Colonic mucosa (tissue), 4 donors: Measurements from ENCODE around the gene ZNF57. TPM values are rescaled to one million over a fixed set of nuclear protein-coding genes. Genes with fewer than 3 reads are reported as not detected.
A peak's percentile ranks its signal among the peaks of the same experiment; 100 is the strongest.

Experiments
- DNase-seq: peaks from one replicate; pipeline ENCODE4 v3.0.0-alpha.2; 2020
- H3K27ac ChIP-seq: fragments of 200-600 bp; one replicate; pipeline ENCODE4 v1.8.0; 2021
- H3K27me3 ChIP-seq: fragments of 200-600 bp; one replicate; pipeline ENCODE4 v1.8.0; 2021
- H3K36me3 ChIP-seq: fragments of 200-600 bp; one replicate; pipeline ENCODE4 v1.8.0; 2021
- H3K4me1 ChIP-seq: fragments of 200-600 bp; one replicate; pipeline ENCODE4 v1.8.0; 2021; ENCODE audit warnings: mild to moderate bottlenecking
- H3K4me3 ChIP-seq: fragments of 200-600 bp; one replicate; pipeline ENCODE4 v1.8.0; 2021
- H3K9ac ChIP-seq, 2 donors: one replicate each; pipeline ENCODE4 v1.7.0; 2013; ENCODE audit warnings: control low read depth in 2 of 2, low read depth in 2 of 2, low read length in 2 of 2
- H3K9me3 ChIP-seq: fragments of 200-600 bp; one replicate; pipeline ENCODE4 v1.8.0; 2021
- intact Hi-C: fragments of 100-400 bp; cut with DNase I; formaldehyde crosslinking; loops from one replicate; pipeline ENCODE4 v1.14.1; 2022
- total RNA-seq, 2 donors: library from RNA; stranded (reverse); fragmentation: NEBNext Ultra II Directional in 1 of 2; extraction: Animal tissue kit (Norgen Biotek cat#: 25700) in 1 of 2; gene quantifications; one replicate each; pipeline ENCODE4 v1.2.1, GENCODE V29; 2021
- TF ChIP-seq, protein P1 (sequence below): fragments of 200-600 bp; IDR thresholded peaks from one replicate; pipeline ENCODE4 v1.8.0; 2022; ENCODE audit warnings: antibody characterized with exemption, mild to moderate bottlenecking
- donor health status: healthy.
- donor health status: DM: no; HTN: no; CAD: no.
- donor health status: DM: no; HTN: no; CAD: no.

The ZNF57 gene
- total RNA-seq, 2 donors from 2014 or later, result 10.9 to 12.4 TPM

DNA sequence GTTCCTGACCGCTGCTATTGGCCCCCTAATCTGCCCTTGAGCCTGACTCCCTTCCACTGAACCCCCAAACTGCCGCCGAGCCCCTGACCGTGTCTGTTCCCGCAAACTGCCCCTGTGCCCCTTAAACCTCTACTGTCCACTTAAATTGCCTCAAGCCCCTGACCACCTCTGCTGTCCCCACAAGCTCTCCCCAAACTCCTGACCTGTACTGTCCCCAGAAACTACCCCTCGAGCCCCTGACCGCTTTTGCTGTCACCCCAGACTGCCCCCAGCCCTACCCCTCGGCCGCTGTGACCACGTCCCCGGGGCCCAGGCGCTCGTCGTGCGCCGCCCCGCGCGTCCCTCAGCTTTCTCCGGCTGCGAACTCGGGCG, 43.7 kb downstream of the ZNF57 start:
- H3K36me3 ChIP-seq, result no peaks in the 10 kb centered on the region
- peak overlapping the region; percentile 57 for H3K4me3 ChIP-seq
- intact Hi-C loops, result loop anchor here (5.0 kb wide), 1 partner anchor 57 kb away; no protein-coding TSS in a partner anchor

DNA sequence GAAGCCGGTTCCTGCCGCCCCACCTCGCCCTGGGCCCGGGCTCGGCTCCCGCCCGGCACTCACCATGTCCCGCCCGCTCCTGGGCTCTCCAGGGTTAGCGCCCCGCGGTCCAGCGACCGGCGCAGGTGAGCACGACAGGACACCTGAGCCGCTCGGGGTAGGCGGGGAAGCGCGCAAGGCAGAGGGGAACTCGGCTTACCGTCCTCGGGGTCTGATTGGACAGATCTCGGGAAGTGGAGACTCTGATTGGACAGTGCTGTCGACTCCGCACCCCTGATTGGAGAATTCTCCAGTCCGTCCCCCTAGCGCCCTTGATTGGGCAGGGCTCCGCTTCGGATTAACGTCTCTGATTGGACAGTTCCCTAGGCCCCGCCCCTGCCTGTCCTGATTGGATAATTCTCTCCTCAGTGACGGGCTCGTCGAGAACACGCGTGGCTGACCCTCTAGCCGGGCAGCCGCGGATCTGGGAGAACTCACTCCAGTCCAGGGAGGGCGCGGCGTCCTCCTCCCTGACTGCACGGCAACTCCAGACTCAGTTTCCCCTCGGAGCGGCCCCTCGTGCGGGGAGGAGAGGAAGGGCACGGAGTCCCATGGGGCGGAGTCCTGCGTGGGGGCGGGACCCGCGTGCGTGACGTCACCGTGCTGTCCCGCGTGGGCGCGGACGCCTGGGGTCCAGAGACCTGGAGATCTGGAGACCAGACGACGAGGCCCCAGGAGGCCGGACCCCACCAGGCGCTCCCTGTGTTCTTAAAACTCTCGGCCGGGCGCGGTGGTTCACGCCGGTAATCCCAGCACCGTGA, 44.2 kb downstream of the ZNF57 start, which contains the start of gene ZNF77:
TSS of gene ZNF77 (minus strand) at position 197 of the 800 bp plus-strand sequence. CDS start at position 66, 131 bp downstream.
- TF ChIP-seq, protein P1, sequence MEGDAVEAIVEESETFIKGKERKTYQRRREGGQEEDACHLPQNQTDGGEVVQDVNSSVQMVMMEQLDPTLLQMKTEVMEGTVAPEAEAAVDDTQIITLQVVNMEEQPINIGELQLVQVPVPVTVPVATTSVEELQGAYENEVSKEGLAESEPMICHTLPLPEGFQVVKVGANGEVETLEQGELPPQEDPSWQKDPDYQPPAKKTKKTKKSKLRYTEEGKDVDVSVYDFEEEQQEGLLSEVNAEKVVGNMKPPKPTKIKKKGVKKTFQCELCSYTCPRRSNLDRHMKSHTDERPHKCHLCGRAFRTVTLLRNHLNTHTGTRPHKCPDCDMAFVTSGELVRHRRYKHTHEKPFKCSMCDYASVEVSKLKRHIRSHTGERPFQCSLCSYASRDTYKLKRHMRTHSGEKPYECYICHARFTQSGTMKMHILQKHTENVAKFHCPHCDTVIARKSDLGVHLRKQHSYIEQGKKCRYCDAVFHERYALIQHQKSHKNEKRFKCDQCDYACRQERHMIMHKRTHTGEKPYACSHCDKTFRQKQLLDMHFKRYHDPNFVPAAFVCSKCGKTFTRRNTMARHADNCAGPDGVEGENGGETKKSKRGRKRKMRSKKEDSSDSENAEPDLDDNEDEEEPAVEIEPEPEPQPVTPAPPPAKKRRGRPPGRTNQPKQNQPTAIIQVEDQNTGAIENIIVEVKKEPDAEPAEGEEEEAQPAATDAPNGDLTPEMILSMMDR, result no peak
- intact Hi-C loops, result loop anchor here (5.0 kb wide), 1 partner anchor 58 kb away; no protein-coding TSS in a partner anchor
- H3K4me1 ChIP-seq, result no peaks in the 10 kb centered on the region

More for the DNA sequence above, 43.7 kb downstream of the ZNF57 start:
- no peaks in the 10 kb centered on the region for H3K4me1 ChIP-seq
- TF ChIP-seq, protein P1, result no peak
- DNase-seq, result no peak
- peak overlapping the region; percentile 77 for H3K27ac ChIP-seq
- H3K27me3 ChIP-seq, result no peaks in the 10 kb centered on the region
- H3K9ac ChIP-seq, result peak overlapping the region; percentile 83 to 93
- no peaks in the 10 kb centered on the region for H3K9me3 ChIP-seq

DNA sequence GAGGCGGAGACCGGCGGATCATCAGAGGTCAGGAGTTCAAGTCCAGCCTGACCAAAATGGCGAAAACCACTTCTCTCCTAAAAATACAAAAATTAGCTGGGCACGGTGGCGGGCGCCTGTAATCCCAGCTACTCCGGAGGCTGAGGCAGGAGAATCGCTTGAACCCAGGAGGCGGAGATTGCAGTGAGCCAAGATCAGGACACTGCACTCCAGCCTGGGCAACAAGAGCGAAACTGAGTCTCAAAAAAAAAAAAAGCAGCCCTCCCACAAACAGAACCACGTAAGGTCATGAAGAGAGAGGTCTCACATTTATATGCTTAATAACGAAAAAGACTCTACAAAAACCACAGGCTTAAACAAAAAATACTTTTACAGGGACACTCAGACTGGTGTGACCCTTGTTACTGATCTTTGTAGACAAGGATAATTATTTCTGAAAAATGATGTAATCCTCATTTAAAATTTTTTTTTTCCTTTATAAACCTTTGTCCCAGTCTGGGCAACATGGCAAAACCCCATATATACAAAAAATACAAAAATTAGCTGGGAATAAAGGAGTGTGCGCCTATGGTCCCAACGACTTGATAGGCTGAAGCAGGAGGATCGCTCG, 45.0 kb downstream of the ZNF57 start:
- Histone ChIP-seq H3K36me3 (no peaks in the 10 kb centered on the region), H3K27me3 (no peaks in the 10 kb centered on the region), H3K4me3 (peak overlapping the region; percentile 57), H3K9me3 (no peaks in the 10 kb centered on the region), H3K9ac (peak overlapping the region; percentile 79 to 93), H3K4me1 (no peaks in the 10 kb centered on the region), H3K27ac (peak overlapping the region; percentile 77)
- TF ChIP-seq, protein P1, result no peak
- no peak for DNase-seq
- intact Hi-C loops, result no loop called here

More for the DNA sequence above, 44.2 kb downstream of the ZNF57 start, which contains the start of gene ZNF77:
- Histone ChIP-seq H3K9ac (peak within 1 kb of the TSS; percentile 83 to 93), H3K4me3 (peak within 1 kb of the TSS; percentile 57), H3K9me3 (no peaks in the 10 kb centered on the region), H3K27ac (peak within 1 kb of the TSS; percentile 77), H3K27me3 (no peaks in the 10 kb centered on the region), H3K36me3 (no peaks in the 10 kb centered on the region)
- peak; percentile 100 for DNase-seq

DNA sequence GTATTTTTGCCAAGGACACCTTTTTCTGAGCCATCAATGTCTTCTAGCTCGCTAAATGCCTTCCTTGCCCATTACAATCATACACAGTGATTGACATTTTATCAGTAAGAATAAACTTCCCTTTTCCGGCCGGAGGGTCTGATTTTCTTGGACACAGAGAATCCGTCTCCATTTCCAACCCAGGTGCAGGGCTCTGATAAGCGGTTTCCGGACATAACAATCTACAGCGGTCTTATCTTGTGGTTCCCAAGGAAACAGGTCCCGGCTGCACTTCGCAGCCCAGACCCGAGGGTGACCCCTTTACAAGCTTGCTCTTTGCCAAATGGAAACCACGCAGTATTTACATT, 49.2 kb downstream of the ZNF57 start:
- no peak for DNase-seq
- H3K4me1 ChIP-seq, result no peaks in the 10 kb centered on the region
- intact Hi-C loops, result no loop called here

More for the DNA sequence above, 49.2 kb downstream of the ZNF57 start:
- TF ChIP-seq, protein P1, result no peak
- H3K9me3 ChIP-seq, result no peaks in the 10 kb centered on the region
- H3K27ac ChIP-seq, result peak overlapping the region; percentile 91
- no peaks in the 10 kb centered on the region for H3K36me3 ChIP-seq
- no peaks in the 10 kb centered on the region for H3K27me3 ChIP-seq
- H3K4me3 ChIP-seq, result peak overlapping the region; percentile 79
- peak overlapping the region; percentile 77 to 92 for H3K9ac ChIP-seq
